ENCODE data around the gene PRR30. TPM values are rescaled to one million over a fixed set of nuclear protein-coding genes. Genes with fewer than 3 reads are reported as not detected.
A peak's percentile ranks its signal among the peaks of the same experiment; 100 is the strongest.

Gene PRR30
- total and polyA plus RNA-seq, 2 experiments from 2014 or later = not detected

GRCh38 chr2:27171351-27171848, 32.2 kb upstream of the PRR30 start:
- Histone ChIP-seq H3K27ac (ENCODE audit: low read depth) (no peak overlapping the region), H3K36me3 (ENCODE audit: insufficient read depth) (no peaks in the 10 kb centered on the region), H3F3A (replicated peaks; ENCODE audit: low read depth) (no peaks in the 10 kb centered on the region), H3K9me2 (ENCODE audit: insufficient read depth) (no peaks in the 10 kb centered on the region), H2AFZ (no peak overlapping the region), H3K4me3 (no peak overlapping the region), H4K20me1 (replicated peaks; ENCODE audit: insufficient read depth) (no peaks in the 10 kb centered on the region), H3K79me2 (replicated peaks; ENCODE audit: insufficient read depth) (no peaks in the 10 kb centered on the region), H3K4me2 (no peak overlapping the region), H3K27me3 (ENCODE audit: insufficient read depth) (no peaks in the 10 kb centered on the region), H3K4me1 (ENCODE audit: insufficient read depth) (no peaks in the 10 kb centered on the region; the same call in 1 of the 2 replicates)
- Mint-ChIP-seq H3K27ac (no peak overlapping the region), H3K27me3 (ENCODE audit: insufficient read depth, low read depth, poor library complexity) (no peaks in the 10 kb centered on the region), H3K4me3 (no peak overlapping the region), H3K36me3 (ENCODE audit: low read depth) (no peaks in the 10 kb centered on the region), H3K4me1 (peaks cover 9% of the 10 kb centered on the region; the same call in 2 of the 3 replicates), H3K9me3 (no peaks in the 10 kb centered on the region)
- TF ChIP-seq CTCF (conservative IDR thresholded peaks at IDR 0.05; ENCODE audit: low read depth in 2 of 2) = no peak
- no peak for TF ChIP-seq EZH2phosphoT487 (IDR thresholded peaks at IDR 0.05; ENCODE audit: unreplicated experiment)
- TF ChIP-seq JUNB (IDR thresholded peaks at IDR 0.05; ENCODE audit: unreplicated experiment) = no peak
- no peak for TF ChIP-seq ZNF114 (CRISPR knock-in tag; IDR thresholded peaks at IDR 0.05)
- TF ChIP-seq POLR2AphosphoS5 (IDR thresholded peaks at IDR 0.05; ENCODE audit: low read depth) = no peak
- ATAC-seq = no peak
- no peak for DNase-seq (ENCODE audit: low spot score)

- Mint-ChIP-seq H3K4me1 (peaks cover 7% of the 10 kb centered on the region; the same call in 2 of the 3 replicates), H3K36me3 (ENCODE audit: low read depth) (no peaks in the 10 kb centered on the region), H3K4me3 (peak overlapping the region; percentile 16; the same call in 2 of the 3 replicates), H3K27ac (no peak overlapping the region), H3K27me3 (ENCODE audit: insufficient read depth, low read depth, poor library complexity) (no peaks in the 10 kb centered on the region), H3K9me3 (no peaks in the 10 kb centered on the region)
- no peak for ATAC-seq
- Histone ChIP-seq H3K4me2 (peak overlapping the region; percentile 80; the same call in 1 of the 2 replicates), H3F3A (replicated peaks; ENCODE audit: low read depth) (no peaks in the 10 kb centered on the region), H3K27ac (ENCODE audit: low read depth) (no peak overlapping the region), H3K4me3 (no peak overlapping the region), H3K36me3 (ENCODE audit: insufficient read depth) (no peaks in the 10 kb centered on the region), H3K27me3 (ENCODE audit: insufficient read depth) (no peaks in the 10 kb centered on the region), H2AFZ (peak overlapping the region; percentile 99), H3K9me2 (ENCODE audit: insufficient read depth) (no peaks in the 10 kb centered on the region), H4K20me1 (replicated peaks; ENCODE audit: insufficient read depth) (no peaks in the 10 kb centered on the region), H3K79me2 (replicated peaks; ENCODE audit: insufficient read depth) (no peaks in the 10 kb centered on the region), H3K4me1 (ENCODE audit: insufficient read depth) (no peaks in the 10 kb centered on the region; the same call in 1 of the 2 replicates)
- TF ChIP-seq NANOG (IDR thresholded peaks at IDR 0.05; ENCODE audit: borderline replicate concordance) (no peak), REST (IDR thresholded peaks at IDR 0.05; ENCODE audit: unreplicated experiment) (no peak)
- DNase-seq (ENCODE audit: low spot score) = no peak
Observed at GRCh38 chr2:27170581-27171337, 31.5 kb upstream of the PRR30 start.
